Spinal cord (tissue), 10 donors: ENCODE measurements around the gene PRKD1. TPM values are rescaled to one million over a fixed set of nuclear protein-coding genes. Genes with fewer than 3 reads are reported as not detected.
A peak's percentile ranks its signal among the peaks of the same experiment; 100 is the strongest.

ENCODE experiments used
- DNase-seq, 6 donors: peaks; one replicate each; pipeline versions ENCODE4 v3.0.0 to v3.0.0-alpha.2; 2013 to 2015; ENCODE audit warnings: low spot score in 6 of 6, low read depth in 4 of 6
- H3K27ac ChIP-seq: one replicate; pipeline ENCODE4 v1.5.1; 2013; ENCODE audit warnings: low read depth, low read length, control low read depth
- H3K27me3 ChIP-seq: one replicate; pipeline ENCODE4 v1.6.1; 2013; ENCODE audit warnings: low read length; ENCODE audit not compliant: control insufficient read depth, insufficient read depth
- H3K36me3 ChIP-seq: one replicate; pipeline ENCODE4 v1.6.1; 2013; ENCODE audit warnings: low read length; ENCODE audit not compliant: control insufficient read depth, insufficient read depth
- H3K4me1 ChIP-seq: one replicate; pipeline ENCODE4 v1.6.1; 2013; ENCODE audit warnings: low read length; ENCODE audit not compliant: control insufficient read depth, insufficient read depth
- H3K4me3 ChIP-seq: one replicate; pipeline ENCODE4 v1.5.1; 2013; ENCODE audit warnings: low read depth, low read length, control low read depth
- H3K9me3 ChIP-seq: one replicate; pipeline ENCODE4 v1.6.1; 2013; ENCODE audit warnings: low read length; ENCODE audit not compliant: control insufficient read depth, insufficient read depth
- WGBS: methylation state at CpG from one replicate; pipeline ENCODE4 v1.1.5; 2013; ENCODE audit warnings: missing lambda C conversion rate; ENCODE audit not compliant: insufficient coverage; 5-methylcytosine and 5-hydroxymethylcytosine counted together
- polyA plus RNA-seq, 2 donors: library from polyadenylated mRNA; unstranded; fragments of 120-200 nt; gene quantifications; one replicate each; pipeline ENCODE4 v1.2.1, GENCODE V29; 2013; ENCODE audit not compliant: insufficient read length in 2 of 2
- total RNA-seq, 2 donors: library from RNA; depleted of rRNA in 1 of 2; stranded (reverse); fragments of 120-200 nt in 1 of 2; fragments of >200 nt in 1 of 2; gene quantifications; one replicate each; pipeline versions ENCODE4 v1.2.3 to v1.2.4, GENCODE V29; 2013 to 2014
- donor health status: healthy.

Gene PRKD1
- total and polyA plus RNA-seq, 4 donors: 14.4 to 23.9 (median 20.9) TPM

DNA sequence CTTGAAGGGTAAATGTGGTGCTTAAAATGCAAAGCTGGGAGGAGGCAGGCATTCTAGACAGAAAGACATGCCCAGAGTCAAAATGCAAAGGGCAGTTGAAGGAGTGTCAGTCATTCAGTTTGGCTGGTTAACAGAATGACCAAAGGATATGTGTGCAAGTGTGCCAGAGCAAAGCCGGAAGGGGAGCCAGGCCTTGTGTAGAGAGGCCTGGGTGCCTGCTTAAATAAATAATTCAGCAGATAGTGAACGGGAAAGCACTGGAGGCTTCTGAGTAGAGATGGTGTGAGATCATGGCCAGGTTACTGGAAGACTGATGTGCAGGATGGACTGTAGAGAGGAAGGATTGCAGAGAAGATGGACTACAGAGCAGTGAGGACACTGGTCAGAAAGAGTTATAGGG, 244.9 kb downstream of the PRKD1 start:
- Histone ChIP-seq H3K9me3 (no peaks in the 10 kb centered on the region), H3K27me3 (no peaks in the 10 kb centered on the region)
- 66% methylated on average over 2 of the region's 2 CpGs for WGBS

DNA sequence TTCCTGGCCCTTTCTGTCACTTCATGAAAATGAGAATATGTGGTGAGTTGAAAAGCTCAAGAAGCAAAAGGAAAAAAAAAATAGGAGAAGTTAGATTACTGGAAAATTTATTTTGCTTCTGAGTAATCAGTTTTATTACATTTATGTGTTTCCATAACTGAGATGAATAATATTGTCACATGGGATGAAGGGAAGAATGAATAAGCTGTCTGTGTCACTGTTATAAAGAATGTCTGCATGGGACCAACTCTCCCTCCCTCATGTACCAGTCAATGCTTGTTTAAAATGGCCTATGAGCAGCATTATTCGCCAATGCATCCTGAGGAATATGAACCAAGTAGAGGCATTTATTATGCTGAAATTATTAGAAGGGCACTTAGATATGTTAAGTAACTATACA, 246.3 kb downstream of the PRKD1 start:
- no peak overlapping the region for H3K4me3 ChIP-seq
- no peak overlapping the region for H3K27ac ChIP-seq
- no peaks in the 10 kb centered on the region for H3K27me3 ChIP-seq
- H3K36me3 ChIP-seq: no peaks in the 10 kb centered on the region
- no peaks in the 10 kb centered on the region for H3K9me3 ChIP-seq
- no CpG with 5 or more reads among the region's 1 CpG for WGBS
- H3K4me1 ChIP-seq: peaks cover 2% of the 10 kb centered on the region
- peak in 1 of 6 donors; percentile 35 for DNase-seq

More for the DNA sequence above, 244.9 kb downstream of the PRKD1 start:
- Histone ChIP-seq H3K36me3 (no peaks in the 10 kb centered on the region), H3K27ac (no peak overlapping the region), H3K4me1 (peaks cover 2% of the 10 kb centered on the region), H3K4me3 (no peak overlapping the region)
- no peak for DNase-seq

DNA sequence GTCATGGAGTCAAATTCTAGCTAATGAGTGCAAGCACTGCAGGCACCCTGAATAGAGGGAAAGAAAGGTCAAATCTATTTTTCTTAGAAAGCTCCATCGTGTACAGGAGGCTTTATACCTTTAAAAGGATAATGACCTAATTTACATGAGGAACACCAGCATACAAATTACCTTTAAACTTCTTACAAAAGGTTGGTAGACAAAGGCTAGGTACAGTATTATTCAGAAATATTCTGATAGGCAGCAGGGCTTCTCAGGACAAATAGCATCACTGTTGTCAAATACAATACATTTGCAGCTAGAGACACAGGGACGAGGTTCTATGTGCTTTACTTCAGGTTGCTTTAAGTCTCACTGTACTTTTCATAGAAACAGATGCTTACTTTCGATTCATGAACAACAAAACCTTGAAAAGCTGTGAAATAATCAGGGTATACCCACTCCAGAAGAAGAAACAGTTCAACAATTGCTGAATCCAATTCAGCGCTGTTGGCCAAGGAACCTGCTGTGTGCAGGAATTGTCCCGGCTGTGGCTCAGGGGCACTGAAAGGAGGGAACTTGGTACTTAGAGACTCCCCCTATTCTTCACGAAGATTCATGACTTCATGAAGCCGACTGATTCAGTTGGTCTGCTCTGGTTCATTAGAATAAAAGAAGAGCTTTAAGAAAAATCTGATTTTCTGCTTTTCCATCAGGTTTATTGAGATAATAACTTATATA, 252.9 kb downstream of the PRKD1 start:
- WGBS: 30% methylated on average over 2 of the region's 7 CpGs
- Histone ChIP-seq H3K27ac (no peak overlapping the region), H3K4me1 (no peaks in the 10 kb centered on the region), H3K9me3 (no peaks in the 10 kb centered on the region), H3K4me3 (no peak overlapping the region), H3K36me3 (no peaks in the 10 kb centered on the region), H3K27me3 (no peaks in the 10 kb centered on the region)
- DNase-seq: peak in 3 of 6 donors; percentile 26 to 66 (median 49)

DNA sequence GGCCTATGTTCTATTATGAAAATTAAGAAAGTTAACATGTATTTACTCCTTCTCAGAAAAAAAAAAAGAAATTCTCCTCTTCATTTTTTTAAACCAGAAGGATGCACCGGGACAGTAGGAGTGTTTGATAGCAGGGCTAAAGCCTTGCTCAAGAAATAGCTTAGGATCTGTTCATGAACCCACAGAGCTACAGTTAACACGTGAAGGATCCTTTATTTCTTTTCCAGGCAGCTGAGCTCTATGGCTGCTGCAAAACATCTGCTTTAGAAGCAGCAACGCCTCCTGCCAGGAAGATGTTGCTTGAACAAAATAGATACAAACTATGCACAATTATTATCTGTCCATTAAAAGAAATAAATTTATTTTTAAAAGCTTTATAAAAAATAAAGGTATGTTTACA, 254.8 kb downstream of the PRKD1 start:
- H3K4me1 ChIP-seq: no peaks in the 10 kb centered on the region
- no peaks in the 10 kb centered on the region for H3K27me3 ChIP-seq
- H3K36me3 ChIP-seq: no peaks in the 10 kb centered on the region
- 11% methylated on average over 1 of the region's 3 CpGs for WGBS
- peak in 1 of 6 donors; percentile 63 for DNase-seq
- no peak overlapping the region for H3K4me3 ChIP-seq
- no peak overlapping the region for H3K27ac ChIP-seq
- H3K9me3 ChIP-seq: no peaks in the 10 kb centered on the region

DNA sequence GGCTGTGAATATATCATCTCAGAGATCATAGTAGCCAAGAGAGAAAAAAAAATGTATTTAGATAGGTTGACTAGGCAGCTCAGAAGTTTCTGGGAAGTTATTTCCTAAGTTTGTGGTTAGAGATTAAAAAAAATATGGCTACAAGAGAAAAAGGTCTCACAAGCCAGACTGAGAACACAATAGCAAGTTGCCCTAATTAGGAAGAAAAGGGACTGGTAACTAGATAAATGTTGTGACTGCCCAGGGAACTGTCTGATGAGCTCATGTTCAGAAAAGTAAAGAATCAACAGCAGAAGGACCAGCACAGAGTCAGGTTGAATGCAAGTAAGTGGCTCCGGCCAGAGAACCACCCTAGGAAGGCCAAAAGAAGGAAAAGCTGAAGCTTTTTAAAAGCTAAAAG, 256.6 kb downstream of the PRKD1 start:
- H3K27ac ChIP-seq: no peak overlapping the region
- H3K27me3 ChIP-seq: no peaks in the 10 kb centered on the region
- no peaks in the 10 kb centered on the region for H3K36me3 ChIP-seq
- no peaks in the 10 kb centered on the region for H3K9me3 ChIP-seq
- H3K4me3 ChIP-seq: no peak overlapping the region
- WGBS: 63% methylated on average over 1 of the region's 1 CpG
- DNase-seq: no peak
- H3K4me1 ChIP-seq: no peaks in the 10 kb centered on the region

DNA sequence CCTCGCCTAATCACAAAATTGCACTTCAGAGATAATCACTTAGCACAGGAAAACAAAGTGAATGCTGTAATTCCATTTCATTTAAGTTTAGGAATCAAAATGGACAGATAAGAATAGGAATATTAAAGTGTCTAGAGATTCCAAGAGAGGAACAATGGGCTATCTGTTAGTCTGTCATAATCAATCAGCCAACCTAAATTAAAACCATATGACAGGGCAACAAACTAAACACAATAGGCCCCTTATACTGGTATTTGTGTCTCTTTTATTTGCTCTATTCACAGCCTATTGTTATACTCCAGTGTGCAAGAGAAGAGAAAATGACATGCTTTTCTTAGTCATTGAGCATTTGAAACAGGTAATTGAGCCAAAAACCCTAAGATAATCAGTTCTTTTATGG, 259.4 kb downstream of the PRKD1 start:
- no peaks in the 10 kb centered on the region for H3K36me3 ChIP-seq
- no CpG with 5 or more reads among the region's 1 CpG for WGBS

DNA sequence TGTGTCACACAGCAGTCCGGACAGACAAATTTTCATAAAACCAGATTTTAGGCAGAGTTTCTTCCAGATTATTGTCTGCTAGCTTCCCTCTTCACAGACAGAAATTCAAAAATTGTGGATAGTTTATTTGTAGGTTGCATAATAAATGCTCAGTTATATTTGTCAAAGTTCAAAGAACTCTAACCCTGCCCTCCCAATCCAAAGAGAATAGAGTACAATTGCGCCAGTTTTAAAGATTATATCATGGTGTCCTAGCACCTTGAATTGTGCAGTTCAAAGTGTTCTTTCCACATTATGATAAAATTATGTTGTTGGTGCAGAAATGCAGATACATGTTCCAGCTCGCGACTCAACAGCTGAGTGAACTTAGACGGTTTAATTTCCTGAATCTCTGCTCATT, 263.1 kb downstream of the PRKD1 start:
- no peaks in the 10 kb centered on the region for H3K9me3 ChIP-seq

More for the DNA sequence above, 259.4 kb downstream of the PRKD1 start:
- H3K4me1 ChIP-seq: no peaks in the 10 kb centered on the region
- peak in 1 of 6 donors; percentile 18 for DNase-seq
- H3K27me3 ChIP-seq: no peaks in the 10 kb centered on the region
- no peak overlapping the region for H3K4me3 ChIP-seq
- no peaks in the 10 kb centered on the region for H3K9me3 ChIP-seq
- no peak overlapping the region for H3K27ac ChIP-seq

DNA sequence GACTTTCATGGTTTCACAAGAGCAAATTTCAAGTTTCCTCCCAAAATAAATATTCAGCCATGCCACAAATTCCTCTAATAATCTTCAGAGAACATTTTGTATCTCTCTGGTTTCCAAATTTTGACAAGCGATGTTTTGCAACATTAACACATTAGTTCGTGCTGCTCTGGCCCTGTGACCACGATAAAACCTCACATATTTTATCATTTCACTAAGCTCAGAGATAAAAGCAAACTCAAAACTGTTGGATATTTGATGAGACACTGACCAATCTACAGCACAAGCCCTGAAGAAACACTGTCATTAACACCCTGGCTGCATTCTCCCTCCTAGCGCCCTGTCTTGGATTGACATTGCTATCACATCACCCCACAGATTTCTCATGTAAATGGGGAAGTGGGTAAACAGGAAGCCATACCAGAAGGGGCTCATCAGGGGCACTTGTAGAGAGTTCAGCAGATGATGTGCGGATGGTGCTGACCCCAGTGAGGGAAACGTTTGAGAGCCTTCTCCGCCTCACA, 264.3 kb downstream of the PRKD1 start:
- H3K9me3 ChIP-seq: no peaks in the 10 kb centered on the region
- WGBS: 57% methylated on average over 3 of the region's 7 CpGs

More for the DNA sequence above, 263.1 kb downstream of the PRKD1 start:
- Histone ChIP-seq H3K27me3 (no peaks in the 10 kb centered on the region), H3K4me3 (no peak overlapping the region), H3K4me1 (no peaks in the 10 kb centered on the region), H3K27ac (no peak overlapping the region), H3K36me3 (no peaks in the 10 kb centered on the region)
- DNase-seq: no peak
- no CpG with 5 or more reads among the region's 5 CpGs for WGBS

DNA sequence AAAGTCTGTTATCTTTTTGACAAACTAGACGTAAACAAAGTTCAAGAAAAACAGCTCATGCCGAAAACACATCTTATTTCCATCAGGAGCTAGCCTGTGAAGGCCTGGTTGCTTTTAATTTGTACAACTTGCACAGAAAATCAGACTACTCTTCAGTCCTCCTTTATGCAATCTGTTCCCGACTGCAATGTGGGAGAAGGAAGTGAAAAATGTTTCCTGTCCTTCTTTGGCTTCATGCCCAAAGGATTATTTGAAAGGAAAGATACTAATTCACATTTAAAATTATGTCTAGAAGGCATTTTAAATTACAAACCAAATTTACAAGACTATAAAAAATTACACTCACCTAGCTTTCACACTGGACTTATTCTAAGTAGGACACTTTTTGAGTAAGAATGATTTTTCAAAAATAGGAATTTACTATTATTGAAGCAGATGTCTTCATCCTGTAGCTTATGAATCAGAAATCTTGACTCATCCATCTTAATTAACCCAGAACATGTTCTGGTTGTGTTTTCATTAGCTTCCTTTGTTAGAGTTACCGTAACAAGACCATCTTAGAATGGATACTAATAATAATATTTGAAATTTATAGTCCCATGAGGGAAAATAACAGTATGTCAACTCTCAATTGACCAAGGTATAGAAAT, 272.6 kb downstream of the PRKD1 start:
- WGBS: no CpG with 5 or more reads among the region's 4 CpGs
- no peaks in the 10 kb centered on the region for H3K9me3 ChIP-seq
- H3K4me1 ChIP-seq: peaks cover 4% of the 10 kb centered on the region
- no peak overlapping the region for H3K27ac ChIP-seq
- peak in 1 of 6 donors; percentile 12 for DNase-seq
- H3K27me3 ChIP-seq: no peaks in the 10 kb centered on the region
- H3K4me3 ChIP-seq: no peak overlapping the region
- H3K36me3 ChIP-seq: no peaks in the 10 kb centered on the region

More for the DNA sequence above, 264.3 kb downstream of the PRKD1 start:
- Histone ChIP-seq H3K4me3 (no peak overlapping the region), H3K4me1 (no peaks in the 10 kb centered on the region), H3K27ac (no peak overlapping the region), H3K36me3 (no peaks in the 10 kb centered on the region), H3K27me3 (no peaks in the 10 kb centered on the region)
- no peak for DNase-seq

DNA sequence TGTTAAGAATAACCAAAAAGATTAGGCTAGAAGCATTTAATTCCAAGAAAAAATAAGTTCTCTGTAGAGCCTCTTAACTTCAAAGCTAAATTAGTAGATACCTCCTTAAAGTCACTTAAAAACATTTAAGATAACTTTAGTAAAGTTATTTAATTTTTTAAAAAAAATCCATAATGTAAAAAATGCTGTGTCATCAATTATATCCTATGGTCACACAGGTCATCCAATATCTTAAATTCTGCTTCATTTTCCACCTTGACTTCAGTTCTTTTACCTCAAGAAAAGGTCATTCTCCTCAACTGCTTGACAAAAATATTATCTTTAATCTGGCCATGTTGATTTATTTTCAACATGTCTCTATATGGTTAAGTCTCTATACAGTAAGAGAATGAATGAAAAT, 274.3 kb downstream of the PRKD1 start:
- no peak for DNase-seq
- Histone ChIP-seq H3K9me3 (no peaks in the 10 kb centered on the region), H3K36me3 (no peaks in the 10 kb centered on the region), H3K27ac (no peak overlapping the region), H3K4me3 (no peak overlapping the region), H3K27me3 (no peaks in the 10 kb centered on the region), H3K4me1 (peaks cover 4% of the 10 kb centered on the region)
